RKO (cell line): ENCODE measurements around the gene NCOA6.
"Not testable (repeated sequence)": the region's sequence is repeated elsewhere in the genome, so short reads cannot be mapped to it uniquely, and the experiment has no call there.

Experiments used
- DNase-seq: peaks from one replicate; pipeline ENCODE4 v3.0.0-alpha.2; 2016; ENCODE audit warnings: low spot score

The NCOA6 gene

DNA sequence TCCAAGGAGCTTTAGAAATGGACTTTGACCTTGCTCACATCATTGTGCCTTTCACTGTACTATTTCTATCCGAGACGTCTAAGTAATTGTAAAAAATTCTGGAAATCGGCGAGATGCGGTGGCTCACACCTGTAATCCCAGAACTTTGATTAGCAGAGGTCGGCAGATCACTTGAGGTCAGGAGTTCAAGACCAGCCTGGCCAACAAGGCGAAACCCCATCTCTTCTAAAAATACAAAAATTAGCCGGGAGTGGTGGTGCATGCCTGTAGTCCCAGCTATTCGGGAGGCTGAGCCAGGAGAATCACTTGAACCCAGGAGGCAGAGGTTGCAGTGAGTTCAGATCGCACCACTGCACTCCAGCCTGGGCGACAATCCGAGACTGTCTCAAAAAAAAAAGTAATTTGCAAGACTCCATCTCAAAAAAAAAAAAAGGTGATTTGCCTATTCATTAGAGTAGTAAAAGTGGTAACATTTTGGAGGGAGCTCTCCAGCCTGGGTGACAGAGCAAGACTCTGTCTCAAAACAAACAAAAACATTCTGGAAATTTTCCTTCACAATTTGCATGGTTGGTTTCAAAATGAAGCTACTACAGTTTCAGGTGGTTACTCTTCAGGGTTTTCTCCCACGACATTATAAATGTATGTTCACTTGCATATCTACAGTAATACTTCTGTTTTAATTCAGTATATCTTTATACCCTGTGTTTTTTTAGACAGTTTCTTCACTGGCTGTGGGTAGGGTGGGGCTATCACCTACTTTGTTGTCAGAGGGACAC is 106.0 kb downstream of the NCOA6 start:
- not testable (repeated sequence) for DNase-seq

DNA sequence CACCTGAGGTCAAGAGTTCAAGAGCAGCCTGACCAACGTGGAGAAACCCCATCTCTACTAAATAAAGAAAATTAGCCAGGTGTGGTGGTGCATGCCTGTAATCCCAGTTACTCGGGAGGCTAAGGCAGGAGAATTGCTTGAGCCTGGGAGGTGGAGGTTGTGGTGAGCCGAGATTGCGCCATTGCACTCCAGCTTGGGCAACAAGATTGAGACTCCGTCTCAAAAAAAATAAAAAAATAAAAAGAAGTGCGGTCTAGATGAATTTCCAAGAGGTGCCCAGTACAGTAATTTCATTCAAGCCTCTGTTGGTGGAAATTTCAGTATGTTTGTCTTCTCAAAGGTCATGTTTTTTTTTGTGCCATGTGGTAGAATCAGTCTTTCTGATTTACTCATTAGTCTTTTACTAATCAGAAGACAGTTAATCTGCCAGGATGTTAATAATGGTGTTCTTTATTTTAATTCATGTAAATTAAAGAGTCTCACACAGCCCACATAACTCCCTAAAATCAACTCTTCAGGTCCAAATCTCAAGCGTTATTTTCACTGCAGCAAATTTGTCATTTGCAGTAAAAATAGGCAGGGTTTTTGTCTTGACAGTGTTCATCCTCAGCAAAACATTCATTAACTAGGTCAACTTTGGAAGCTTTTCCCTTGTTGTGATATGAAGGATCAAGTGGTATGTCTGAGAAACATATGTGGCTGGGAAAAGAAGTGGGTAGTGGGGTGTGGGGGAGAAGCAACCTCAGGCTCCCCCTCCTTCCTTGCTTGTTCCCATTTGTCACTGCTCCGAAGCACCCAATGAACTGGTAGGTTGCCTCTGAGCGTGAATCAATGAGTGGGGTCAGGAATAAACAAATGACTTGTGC is 108.0 kb downstream of the NCOA6 start:
- DNase-seq = no peak

DNA sequence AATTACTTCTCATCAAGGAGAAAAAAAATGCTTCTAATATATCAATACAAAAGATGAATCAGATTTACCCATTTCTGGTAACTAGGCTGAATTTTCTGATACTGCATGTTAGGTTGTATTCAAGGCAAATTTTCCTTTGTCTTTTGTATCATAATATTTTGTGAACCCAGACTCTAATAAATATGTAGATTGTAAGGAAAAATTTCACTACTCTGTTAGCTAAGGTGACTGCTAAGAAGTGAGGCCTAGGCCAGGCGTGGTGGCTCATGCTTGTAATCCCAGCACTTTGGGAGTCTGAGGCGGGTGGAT is 108.6 kb downstream of the NCOA6 start:
- DNase-seq = no peak

DNA sequence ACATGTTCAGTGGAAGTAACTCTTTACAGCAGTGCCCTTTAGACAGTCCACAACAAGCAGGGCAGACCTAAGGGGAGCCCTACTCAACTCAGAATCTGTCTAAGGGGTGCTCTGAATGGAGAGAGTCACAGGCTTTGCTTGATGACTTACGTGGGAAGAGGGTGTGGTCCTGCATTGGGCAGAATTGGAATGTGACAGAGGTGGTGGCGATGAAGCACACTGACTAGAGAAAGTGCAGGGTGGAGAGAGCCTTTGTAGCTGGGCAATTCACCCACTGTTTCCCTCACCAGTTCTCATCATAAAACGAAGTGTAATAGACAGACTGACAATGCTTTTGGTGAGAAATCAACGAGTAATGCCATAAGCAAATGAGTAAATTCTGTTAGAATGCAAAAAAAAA is 110.1 kb downstream of the NCOA6 start:
- DNase-seq = no peak

DNA sequence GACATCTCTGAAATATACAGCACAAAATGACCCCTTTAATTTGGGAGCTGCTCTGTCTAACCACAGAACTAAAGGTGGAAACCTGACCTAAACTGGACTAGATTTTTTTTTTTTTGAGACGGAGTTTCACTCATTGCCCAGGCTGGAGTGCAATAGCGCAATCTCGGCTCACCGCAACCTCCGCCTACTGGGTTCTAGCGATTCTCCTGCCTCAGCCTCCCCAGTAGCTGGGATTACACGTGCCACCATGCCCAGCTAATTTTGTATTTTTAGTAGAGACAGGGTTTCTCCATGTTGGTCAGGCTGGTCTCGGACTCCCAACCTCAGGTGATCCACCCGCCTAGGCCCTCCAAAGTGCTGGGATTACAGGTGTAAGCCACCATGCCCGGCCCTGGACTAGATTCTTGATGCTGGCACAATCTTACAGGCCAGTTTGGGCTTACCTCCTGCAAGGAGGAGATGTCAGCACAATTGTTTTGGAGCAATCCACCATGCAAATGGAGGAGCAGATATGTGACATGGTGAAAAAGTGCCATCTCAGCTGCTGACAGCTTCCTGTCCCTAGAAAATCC is 111.4 kb downstream of the NCOA6 start:
- not testable (repeated sequence) for DNase-seq

DNA sequence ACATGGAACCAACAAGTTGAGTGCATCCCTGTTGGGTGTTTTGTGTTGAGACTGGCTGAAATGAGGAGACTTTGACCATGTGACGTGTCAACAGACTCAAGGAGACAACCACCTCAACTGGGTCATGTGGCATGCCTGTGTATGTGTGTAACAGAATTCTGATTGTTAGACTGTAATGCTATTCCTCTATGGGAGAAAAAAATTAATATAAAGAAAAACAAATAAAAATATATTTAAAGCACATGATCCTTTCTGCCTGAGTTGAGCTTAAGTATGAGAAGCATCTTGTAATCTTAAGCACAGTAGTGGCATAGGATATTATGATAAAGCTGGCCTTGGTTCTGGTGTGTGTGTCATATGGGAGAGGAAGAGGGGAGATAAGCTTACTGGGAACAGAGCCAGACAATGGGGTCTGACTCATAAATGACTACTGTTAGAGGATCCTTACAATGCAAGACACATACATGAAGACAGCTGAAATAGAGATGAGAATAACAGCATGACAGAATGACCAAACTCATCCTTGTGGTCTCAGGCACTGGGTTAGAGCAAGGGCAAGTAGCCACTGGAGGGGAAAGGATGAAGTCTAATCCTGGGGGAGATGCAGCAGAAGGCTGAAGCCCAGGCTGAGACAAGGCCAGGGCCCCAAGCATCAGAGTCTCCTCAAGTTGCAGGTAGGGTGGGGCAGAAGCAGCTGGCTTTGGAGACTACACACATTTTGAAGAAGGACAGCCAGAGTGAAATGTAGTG is 112.1 kb downstream of the NCOA6 start:
- DNase-seq = peak; percentile 97

DNA sequence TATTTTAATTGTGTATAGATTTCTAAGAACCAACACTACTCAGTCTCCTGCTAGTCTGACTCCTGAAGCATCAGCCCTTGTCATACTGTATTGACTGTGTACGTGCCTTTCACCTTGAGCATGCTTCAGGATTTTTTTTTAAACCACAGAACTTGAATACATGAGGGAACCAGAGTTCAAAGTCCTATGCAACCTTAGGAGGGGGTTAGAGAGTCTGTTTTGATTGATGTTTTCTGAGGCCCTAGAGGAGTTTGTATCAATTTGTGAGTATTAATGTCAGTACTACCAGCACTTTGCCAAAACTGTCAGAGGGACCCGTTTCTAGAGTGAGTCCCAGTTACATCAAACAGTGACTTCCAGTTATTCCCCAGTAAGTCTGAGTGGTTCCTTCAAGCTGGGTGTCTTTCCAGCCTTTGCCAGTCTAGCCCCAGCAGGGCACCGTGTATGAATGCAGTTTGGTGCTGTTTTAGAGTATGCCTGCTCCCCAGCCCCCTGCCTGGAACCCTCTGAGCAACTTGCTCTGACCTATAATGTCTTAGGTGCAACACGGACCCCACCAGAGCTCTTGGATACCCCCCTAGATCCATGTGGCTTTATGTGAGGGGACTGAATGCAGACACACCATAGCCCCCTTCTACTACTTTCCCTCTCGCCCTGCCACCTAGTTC is 112.8 kb downstream of the NCOA6 start:
- no peak for DNase-seq

DNA sequence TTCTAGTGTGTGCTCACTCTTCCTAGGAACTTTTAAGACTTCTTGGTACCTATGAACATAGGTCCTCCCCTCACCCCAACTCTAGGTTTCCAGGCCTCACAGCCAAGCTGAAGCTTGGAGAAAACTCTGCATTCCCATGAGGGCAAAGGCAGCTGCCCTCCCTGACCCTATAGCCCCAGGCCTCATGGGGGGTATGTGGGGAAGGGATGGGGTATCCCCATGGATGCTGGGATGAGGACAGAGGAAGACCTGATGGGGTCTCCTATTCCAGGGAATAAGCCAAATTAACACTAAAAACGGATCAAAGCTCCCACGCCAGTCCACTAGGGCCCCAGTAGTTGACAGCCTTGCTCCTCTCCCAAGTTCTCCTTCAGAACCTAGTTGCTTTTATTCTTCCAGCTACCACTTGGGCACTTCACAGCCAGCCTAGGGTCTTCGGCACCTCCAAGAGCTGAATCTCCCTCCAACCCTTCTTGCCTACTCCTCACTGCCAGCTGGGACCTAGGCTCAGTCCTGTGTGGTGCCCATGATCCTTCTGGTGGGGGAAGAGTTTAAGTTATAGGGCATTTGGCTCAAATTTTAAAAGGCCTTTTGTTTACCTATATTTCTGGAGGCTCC is 113.5 kb downstream of the NCOA6 start:
- DNase-seq = no peak

DNA sequence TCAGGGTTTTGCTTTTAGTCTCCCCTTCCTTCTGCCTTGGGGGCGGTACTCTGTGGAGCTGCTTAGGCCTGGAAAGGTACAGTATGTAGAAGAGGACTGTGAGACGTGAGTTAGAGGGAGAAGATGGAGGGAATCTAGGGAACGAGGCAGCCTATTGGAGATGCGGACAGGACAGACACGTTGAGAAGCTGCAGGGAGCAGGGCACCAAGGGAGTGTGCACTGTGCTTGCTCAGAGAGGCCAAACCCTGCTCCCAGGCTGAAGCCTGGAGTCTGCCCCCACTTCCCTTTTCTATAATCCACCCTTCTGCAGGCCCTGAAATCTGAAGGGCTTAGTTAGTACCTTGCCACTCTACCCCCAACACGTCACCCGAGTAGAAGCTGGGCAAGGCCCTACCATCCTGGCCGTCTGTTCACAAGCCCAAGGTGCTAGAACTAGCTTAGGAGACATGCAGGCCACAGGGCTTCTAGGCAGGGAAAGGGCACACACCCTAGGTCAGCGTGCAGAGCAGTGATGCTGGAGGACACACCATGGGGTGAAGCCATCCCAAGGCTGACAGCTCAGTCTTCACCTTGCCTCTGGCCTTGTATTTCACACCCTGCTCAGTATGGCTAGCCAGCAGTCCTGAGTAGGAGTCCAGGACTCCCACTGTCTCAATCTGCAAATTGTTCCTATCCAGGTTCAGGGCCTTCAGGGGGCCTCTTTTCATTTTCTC is 114.4 kb downstream of the NCOA6 start:
- no peak for DNase-seq

DNA sequence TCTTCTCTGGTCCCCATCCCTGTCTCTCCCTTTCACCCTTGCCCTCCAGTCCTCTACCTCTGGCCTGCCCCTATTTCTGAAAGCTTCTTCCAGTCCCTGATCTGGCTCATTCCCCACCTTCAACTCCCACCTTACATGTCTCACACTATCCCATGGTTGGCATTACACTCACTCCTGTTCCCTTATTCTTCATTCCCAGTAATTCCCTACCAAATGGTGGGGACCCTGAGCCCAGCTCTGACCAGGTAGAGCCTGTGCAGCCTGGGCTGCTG is 114.9 kb downstream of the NCOA6 start:
- no peak for DNase-seq

DNA sequence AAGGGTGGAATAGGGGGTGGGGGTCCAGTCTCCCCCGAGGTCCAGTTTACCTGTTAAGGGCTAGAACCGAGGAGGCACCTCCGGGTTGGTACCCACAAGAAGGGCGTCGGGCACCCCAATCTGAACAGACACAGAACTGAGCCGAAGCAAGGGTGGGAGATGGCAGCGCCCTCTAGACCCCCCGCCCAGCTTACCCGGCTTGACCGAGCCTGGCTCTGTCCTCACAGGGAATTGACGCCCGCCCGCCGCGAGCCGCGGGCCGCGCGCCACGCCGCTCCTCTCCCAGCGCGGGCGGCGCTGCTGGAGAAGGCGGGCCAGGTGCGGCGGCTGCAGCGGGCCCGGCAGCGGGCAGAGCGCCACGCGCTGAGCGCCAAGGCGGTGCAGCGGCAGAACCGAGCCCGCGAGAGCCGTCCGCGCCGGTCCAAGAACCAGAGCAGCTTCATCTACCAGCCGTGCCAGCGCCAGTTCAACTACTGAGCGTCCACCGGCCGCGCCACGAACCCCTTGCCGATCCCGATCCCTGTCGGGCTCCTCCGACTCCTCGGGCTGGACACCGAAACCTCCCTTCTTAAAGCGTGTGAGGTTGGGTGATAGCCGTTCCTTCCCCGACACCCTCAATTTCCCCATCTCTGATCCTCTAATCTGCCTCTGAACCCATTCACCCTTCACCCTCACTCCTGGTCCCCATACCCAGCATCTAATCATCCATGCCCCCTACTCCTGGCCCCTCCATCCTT is 115.5 kb downstream of the NCOA6 start:
- DNase-seq = peak; percentile 89

DNA sequence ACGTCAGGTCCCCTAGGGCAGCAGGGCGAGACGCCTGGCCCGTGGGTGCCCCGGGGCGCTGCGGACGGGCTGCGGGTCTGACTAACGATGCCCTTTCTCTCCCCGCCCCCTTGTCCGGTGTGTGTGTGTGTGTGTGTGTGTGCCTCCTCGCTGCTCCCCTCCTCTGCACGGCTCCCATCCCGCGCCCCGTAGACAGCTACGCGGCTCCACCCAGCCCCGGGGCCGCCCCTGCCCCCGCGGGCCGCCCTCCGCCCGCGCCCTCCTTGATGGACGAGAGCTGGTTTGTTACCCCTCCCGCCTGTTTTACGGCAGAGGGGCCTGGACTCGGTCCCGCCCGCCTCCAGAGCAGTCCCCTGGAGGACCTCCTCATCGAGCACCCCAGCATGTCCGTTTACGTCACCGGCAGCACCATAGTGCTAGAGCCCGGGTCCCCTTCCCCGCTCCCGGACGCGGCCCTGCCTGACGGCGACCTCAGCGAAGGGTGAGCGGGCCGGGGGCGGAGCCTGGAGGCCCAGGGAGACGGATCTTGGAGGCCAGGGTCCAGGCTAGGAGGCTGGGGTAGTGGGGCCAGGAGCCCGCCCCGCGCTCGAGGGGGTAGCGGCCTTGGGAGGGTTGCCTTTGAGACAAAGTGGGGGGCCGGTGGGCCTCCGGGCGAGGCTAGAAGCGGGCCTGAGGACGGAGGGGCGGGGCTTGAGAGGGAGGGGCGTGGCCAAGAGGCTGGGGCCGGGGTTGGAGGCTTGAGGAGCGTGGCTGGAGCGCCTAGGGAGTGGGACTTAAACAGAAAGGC is 116.2 kb downstream of the NCOA6 start:
- peak; percentile 96 for DNase-seq

DNA sequence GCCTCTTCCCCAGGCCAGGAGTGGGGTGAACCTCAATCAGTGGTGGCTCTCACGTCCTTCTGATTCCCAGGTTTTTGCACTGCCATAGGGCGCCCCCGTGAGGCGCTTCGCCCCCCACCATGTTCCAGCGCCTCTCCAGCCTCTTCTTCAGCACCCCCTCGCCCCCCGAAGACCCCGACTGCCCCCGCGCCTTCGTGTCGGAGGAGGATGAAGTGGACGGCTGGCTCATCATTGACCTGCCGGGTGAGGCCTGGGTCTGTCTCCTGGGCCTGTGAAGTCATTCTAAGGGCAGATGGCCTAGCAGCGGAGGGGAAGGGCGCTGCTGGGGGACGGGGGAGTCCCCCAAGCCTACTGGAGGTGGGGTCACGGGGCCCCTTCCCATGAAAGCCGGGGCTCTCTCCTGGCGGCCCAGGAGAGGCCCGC is 116.8 kb downstream of the NCOA6 start:
- peak; percentile 78 for DNase-seq

DNA sequence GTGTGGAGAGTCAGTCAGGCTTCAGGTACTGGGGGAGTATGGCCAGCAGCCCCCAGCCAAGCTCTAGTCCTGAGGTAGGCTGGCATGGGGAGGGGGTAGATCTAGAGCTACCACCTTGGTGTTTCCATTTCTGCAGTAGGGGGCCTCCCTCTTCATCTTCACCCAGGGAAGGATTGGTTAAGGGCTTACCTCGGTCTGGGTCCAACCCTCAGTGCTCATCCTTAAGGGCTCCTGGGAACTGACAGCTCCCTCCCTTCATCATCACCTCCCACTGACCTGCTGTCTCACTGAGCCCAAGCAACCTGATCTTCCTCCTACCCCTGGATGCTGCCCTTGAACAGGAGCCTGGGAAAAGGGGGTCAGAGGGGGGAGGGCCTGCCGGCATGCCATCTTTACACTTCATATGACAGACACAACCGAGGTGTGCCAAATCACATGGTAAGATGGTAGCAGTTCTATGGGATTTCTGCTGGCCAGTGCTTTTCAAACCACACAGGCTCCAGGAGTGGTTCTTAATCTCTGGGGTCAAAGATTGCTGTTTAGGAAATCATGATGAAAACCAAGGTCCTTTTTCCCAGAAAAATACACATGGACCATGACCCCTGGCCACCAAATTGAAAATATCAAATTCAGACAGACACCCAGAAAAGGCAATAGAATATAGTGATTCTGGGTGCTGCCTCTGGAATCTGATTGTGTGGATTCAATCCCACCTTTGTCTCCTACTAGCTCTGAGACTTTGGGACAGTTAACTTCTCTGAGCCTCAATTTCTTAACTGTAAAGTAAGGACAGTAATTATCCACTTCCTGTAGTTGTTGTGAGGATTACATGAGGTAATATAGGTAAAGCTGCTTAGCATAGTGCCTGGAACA is 118.3 kb downstream of the NCOA6 start:
- DNase-seq = no peak

DNA sequence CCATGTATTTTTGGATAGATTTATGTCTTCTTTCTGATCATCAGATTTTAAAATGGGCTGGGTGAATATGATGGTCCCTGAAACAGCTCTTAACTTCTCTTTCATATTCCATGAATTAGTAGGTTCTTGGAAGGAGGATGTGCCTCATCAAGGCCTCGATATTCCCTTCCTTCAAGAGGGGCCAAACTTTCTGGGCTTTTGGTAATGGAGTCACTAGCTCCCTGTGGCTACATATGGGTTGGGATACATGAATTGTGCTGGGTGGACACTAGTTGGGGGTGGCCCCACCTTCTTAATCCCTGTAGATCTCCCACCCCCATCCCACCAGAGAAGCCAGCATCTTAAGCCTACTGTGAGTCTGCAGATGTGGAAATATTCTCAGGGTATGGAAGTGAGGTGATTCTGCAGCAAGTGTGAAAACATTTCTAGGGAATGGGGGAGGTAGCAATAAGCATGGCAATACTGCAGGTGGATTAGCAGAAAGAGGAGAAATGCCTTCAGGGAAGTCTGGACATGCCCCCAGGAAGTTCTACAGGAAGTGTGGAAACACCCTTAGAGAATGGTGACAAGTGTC is 119.1 kb downstream of the NCOA6 start:
- DNase-seq = no peak

DNA sequence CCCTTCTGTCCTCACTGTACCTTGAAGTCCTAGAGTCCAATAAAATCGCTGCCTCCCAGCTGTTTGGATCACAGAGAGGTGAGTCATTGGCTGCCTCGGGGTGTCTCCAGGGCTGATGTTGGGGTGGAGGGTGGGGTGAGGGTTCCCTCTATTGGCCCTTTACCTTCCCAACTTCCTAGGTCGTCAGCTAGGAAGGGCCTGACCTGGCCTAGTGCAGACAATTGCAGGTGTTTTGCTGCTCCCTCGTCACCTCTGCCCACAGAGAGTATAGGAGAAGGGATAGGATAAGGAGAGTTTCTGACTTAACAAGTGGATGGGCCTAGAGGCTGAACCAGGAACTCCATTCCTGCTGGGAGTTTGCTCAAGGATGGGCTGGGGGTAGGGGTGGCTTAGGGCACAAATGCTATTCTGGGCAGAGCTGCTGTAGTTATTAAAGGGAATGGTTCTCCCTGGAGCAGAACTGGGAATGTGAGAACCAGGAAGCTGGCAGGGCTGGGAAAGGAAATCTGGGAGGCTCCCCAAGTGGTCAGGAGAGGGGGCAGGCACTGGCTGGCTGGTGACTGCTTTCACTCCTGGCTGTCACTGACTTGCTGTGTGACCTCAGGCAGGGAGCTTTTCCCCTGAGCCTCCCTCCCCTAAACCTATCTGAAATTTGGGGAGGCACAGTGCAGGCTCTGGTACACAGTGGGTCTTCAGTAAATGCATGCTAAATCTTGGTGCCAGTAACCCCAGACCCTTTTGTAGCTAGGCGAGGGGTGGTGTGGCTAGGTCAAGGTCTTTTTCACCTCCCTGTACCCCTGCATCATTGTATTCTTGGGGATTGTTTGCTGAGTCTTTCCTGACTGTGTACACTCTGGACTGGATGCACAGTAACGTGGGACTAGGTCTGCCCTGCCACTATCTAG is 119.8 kb downstream of the NCOA6 start:
- peak; percentile 79 for DNase-seq

DNA sequence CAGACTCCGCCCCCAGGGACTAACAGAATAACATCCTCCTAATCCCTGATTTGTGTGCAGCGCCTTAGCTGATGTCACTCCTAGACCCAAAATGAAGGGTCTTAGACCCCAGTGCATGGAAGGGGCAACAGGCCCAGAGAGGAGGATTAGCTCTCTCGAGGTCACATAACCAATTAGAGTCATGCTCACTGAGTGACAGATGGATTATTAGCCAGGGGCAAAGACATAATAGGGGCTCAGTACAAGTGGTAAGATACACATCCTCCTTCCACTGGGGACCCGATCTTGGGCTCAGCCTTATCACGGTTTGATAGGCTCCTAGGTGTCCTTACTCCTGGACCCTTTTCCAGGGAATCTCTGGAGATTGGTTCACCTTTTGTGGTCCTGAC is 120.4 kb downstream of the NCOA6 start:
- DNase-seq = no peak
